NCI-H2196 treated with DMSO at 0.1 percent for 48 hours (cell line): ENCODE data around the gene KATNB1.
"Not testable (repeated sequence)": the region's sequence is repeated elsewhere in the genome, so short reads cannot be mapped to it uniquely, and the experiment has no call there.

Source experiments
- DNase-seq: peaks from one replicate; lab custom pipeline; 2025; ENCODE audit not compliant: unreplicated experiment; lab: John Stamatoyannopoulos, UW

The KATNB1 gene

GRCh38 chr16:57700781-57701551 is 34.6 kb upstream of the KATNB1 start:
- no peak for DNase-seq

GRCh38 chr16:57701759-57702371 is 33.7 kb upstream of the KATNB1 start:
- no peak for DNase-seq

- no peak for DNase-seq
These were observed 32.1 kb upstream of the KATNB1 start for GRCh38 chr16:57703416-57704010.

GRCh38 chr16:57704011-57704904 is 31.3 kb upstream of the KATNB1 start:
- no peak for DNase-seq

GRCh38 chr16:57704905-57705852 is 30.4 kb upstream of the KATNB1 start:
- DNase-seq: no peak

GRCh38 chr16:57706717-57707116 is 28.9 kb upstream of the KATNB1 start:
- no peak for DNase-seq

- no peak for DNase-seq
These were observed 28.2 kb upstream of the KATNB1 start for GRCh38 chr16:57707331-57707730.

GRCh38 chr16:57708168-57708567 is 27.4 kb upstream of the KATNB1 start:
- no peak for DNase-seq

GRCh38 chr16:57709663-57710062 is 25.9 kb upstream of the KATNB1 start:
- DNase-seq: no peak

- no peak for DNase-seq
These were observed 24.2 kb upstream of the KATNB1 start for GRCh38 chr16:57711346-57711745.

- DNase-seq: no peak
These were observed 23.6 kb upstream of the KATNB1 start for GRCh38 chr16:57711993-57712392.

GRCh38 chr16:57712569-57712968 is 23.0 kb upstream of the KATNB1 start:
- DNase-seq: not testable (repeated sequence)

- DNase-seq: no peak
These were observed 22.0 kb upstream of the KATNB1 start for GRCh38 chr16:57713596-57713995.

GRCh38 chr16:57714047-57714446 is 21.5 kb upstream of the KATNB1 start:
- DNase-seq: no peak

GRCh38 chr16:57720142-57720575 is 15.4 kb upstream of the KATNB1 start:
- no peak for DNase-seq

GRCh38 chr16:57721356-57722209 is 14.0 kb upstream of the KATNB1 start:
- DNase-seq: no peak

GRCh38 chr16:57722210-57722499 is 13.4 kb upstream of the KATNB1 start:
- no peak for DNase-seq

- no peak for DNase-seq
These were observed 12.9 kb upstream of the KATNB1 start for GRCh38 chr16:57722651-57723050.

- DNase-seq: no peak
These were observed 12.4 kb upstream of the KATNB1 start for GRCh38 chr16:57723170-57723569.
